NK-92 treated with Interleukin-12 subunit alpha and Interleukin-12 subunit beta, amount 100 ng/mL, for 24 hours (cell line): ENCODE measurements around the gene PIP5K1A.
"Not testable (repeated sequence)": the region's sequence is repeated elsewhere in the genome, so short reads cannot be mapped to it uniquely, and the experiment has no call there.

Experiments
- DNase-seq: peaks from one replicate; lab custom pipeline; 2025; lab: John Stamatoyannopoulos, UW

Gene PIP5K1A, protein sequence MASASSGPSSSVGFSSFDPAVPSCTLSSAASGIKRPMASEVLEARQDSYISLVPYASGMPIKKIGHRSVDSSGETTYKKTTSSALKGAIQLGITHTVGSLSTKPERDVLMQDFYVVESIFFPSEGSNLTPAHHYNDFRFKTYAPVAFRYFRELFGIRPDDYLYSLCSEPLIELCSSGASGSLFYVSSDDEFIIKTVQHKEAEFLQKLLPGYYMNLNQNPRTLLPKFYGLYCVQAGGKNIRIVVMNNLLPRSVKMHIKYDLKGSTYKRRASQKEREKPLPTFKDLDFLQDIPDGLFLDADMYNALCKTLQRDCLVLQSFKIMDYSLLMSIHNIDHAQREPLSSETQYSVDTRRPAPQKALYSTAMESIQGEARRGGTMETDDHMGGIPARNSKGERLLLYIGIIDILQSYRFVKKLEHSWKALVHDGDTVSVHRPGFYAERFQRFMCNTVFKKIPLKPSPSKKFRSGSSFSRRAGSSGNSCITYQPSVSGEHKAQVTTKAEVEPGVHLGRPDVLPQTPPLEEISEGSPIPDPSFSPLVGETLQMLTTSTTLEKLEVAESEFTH

DNA sequence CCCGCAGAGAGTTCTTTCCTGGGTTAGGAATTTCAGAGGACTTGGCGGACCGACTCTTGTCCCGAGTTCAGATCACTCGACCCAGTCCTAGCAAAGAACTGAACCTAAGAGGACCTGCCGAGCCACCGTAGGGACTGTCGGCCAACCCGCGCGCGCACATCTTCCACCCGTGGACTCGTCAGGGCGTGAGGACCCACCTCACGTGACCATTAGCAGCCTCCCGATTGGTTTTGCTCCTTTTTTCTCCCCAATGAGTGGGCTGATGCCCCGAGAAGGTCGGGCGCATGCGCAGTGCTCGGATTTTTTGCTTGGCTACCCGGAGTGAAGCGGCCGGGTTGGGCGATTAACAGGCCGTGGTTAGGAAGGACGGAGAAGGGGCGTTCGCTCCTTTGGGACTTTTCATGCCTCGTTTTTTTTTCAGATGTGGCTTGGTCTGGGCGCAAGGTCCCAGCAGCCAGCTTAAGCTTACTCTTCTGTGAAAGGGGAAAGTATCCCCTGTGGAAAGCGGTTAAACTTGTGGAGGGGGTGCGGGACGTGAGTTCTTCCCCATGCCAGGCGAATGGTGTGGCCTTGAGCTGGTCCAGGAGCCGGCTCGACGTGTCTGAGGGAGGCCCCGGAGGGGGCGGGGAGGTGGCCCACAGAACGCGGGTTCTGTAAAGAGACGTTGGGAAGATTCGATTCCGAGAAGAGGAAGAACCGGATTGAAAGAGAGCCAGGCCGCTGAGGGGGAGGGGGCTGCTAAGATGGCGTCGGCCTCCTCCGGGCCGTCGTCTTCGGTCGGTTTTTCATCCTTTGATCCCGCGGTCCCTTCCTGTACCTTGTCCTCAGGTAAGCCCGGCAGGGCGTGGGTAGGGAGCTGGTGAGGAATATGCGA is at the start of gene PIP5K1A:
PIP5K1A (plus strand) TSS at position 299 of the 874 bp plus-strand sequence; CDS start at position 744, 445 bp downstream.
- DNase-seq = peak; percentile 98

DNA sequence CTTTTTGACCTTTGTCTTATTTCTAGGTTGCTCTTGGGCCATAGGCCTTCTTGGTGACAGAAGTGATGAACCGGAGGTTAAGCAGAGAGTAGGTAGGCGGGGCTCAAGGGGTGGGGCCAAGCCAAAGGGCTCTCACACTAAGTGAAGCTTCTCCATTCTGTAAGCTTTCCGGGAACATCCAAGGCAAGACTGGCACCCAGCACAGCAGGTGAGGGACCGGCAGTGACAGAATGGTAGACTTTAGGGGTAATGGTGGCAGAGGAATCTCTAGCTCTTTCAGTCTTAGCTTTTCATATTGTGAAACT is 41.9 kb upstream of the PIP5K1A start, which contains the start of gene TNFAIP8L2:
TNFAIP8L2 (plus strand) TSS at position 135 of the 305 bp plus-strand sequence. CDS start 2,049 bp downstream, outside the sequence.
- DNase-seq = no peak

DNA sequence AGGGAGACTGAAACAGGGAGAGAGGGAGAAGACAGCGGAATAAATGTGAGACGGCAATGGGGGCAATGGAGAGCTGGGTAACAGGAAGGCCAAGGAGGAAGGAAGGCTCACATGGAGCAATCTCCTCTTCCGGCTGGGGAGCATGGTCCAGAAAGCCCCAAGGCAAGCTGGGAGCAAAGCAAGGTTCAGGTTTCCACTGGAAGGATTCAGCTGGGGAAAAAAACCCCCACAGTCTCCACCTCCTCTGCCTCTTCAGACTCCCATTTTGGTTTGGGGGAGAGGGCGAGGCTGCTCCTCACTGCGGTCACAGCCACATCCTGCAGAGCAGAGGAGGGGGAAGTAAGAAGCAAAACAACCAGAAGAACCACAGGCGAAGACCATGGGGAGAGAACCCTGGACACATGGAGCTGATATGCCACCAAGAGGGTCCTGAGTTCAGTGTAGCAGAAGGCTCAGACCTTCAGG is 41.3 kb upstream of the PIP5K1A start:
- DNase-seq = no peak

DNA sequence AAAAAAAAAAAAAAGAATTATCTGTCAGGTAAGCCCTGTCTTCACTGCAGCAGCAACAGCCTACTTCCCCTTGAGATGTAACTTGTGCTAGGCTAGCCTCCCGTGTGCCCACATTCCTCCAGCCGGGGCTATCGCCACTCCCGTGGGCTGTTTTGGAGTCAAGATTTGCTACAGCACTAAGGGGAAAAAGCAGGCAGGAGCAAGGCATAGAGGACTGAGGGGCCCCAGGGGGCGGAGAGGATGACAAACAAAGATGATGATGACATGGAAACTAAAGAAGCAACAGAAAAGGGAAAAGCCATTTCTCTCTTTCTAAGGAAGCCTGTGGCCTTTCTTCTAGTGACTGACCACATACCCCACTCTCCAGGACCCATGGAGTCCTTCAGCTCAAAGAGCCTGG is 40.0 kb upstream of the PIP5K1A start:
- DNase-seq = no peak

DNA sequence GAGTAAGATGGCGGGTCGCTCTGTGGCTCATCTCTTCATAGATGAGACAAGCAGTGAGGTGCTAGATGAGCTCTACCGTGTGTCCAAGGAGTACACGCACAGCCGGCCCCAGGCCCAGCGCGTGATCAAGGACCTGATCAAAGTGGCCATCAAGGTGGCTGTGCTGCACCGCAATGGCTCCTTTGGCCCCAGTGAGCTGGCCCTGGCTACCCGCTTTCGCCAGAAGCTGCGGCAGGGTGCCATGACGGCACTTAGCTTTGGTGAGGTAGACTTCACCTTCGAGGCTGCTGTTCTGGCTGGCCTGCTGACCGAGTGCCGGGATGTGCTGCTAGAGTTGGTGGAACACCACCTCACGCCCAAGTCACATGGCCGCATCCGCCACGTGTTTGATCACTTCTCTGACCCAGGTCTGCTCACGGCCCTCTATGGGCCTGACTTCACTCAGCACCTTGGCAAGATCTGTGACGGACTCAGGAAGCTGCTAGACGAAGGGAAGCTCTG is 39.6 kb upstream of the PIP5K1A start:
- no peak for DNase-seq

DNA sequence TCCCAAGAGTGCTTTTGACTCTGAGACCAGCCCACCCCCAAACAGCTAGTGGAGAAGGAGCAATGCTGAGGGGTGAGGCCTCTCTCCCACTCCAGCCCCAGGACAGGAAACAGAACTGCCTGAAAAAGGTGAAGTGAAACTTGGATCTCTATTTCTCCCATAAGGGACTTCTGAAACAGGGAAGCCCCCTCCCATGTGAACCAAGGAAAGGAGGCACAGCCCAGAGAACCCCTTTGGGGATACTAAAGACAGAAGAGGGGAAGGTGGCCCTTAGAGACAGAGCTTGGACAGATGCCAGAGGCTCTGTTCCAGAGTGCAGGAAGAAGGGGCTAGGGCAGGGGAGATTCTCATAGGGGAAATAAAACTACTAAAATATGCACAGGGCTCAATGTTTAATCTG is 39.0 kb upstream of the PIP5K1A start:
- DNase-seq = no peak

DNA sequence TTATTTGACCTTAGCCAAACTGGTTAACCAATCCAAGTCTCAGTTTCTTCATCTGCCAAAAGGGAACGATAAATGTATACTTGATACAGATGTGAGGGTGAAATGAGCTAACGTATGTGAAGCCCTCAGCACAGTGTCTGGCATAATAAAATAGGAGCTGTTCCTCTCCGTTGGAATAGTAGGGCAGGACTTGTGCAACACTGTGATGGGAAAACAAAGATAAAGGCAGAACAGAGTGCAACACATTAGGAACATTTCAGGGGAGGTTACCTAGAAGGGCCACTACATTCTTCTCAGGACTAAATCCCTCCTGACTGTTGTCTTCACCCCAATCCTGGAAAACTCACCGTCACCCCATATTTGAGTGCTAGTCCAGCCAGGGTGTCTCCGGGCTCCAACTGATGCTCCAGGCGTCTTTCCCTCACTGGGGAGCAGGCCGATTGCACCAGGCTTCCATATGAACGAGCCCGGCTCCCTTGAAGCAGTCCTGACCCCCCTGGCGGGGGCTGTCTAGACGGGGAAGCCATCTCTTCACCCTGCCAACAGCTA is 33.5 kb upstream of the PIP5K1A start:
- DNase-seq = no peak

DNA sequence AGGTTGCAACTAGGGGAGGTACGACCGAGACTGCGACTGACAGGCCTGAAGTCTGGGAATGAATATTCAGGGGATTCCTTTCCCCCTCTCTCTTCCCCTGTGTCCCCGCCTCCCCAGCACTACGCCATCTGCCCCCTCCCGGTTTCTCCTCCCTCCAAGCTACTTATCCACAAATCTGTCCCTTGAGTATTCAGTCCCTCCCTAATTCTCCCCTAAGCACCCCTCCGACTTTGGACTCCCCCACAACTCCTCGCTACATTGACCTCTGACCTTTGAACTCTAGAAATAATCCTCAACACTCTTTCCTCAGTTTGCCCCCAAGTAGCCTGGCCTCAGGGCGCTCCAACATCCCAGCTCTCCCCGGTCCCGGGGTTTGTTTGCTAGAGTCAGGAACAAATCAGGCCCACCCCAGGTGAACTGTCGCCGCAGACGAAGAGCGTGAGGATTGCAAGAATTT is 33.0 kb upstream of the PIP5K1A start:
- no peak for DNase-seq

DNA sequence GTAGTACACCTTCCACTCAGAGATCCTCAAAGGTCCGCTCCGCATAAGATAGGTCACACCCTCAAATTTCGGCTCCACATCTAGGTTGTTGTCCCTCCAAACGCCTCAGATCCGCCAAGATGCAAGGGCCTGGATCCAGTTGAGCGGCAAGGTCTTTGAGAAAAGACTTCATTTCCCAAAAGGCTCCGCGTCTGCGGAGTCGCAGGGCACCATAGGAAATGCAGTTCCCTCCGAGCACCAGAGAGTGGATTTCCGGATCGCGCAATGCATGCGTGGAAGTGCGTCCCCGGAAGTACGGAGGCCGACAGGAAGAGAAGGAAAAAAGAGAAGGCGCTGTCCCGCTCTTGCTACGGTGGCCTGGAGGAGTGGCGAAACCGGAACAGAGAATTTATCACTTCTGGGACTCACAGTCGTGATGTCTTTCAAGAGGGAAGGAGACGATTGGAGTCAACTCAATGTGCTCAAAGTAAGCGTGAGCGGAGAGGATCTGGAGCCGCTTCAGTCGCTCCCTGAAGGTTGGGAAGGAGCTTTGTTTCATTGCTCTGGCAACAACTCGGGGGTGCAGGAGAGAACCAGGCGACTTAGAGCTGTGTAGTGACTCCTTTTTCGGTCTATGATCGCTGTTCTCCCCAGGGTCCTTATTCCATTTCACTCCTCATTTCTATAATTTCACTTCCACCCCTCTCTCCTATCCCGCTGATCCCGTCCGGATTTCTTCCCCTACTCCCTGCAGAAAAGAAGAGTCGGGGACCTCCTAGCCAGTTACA is 32.4 kb upstream of the PIP5K1A start, which contains the start of the genes LYSMD1 and SCNM1:
LYSMD1 (minus strand) TSS at position 165 of the 767 bp plus-strand sequence. CDS start 644 bp downstream, outside the sequence.
SCNM1 (plus strand) TSS at position 407 of the 767 bp plus-strand sequence; CDS start at position 416, 9 bp downstream.
- peak; percentile 94 for DNase-seq

DNA sequence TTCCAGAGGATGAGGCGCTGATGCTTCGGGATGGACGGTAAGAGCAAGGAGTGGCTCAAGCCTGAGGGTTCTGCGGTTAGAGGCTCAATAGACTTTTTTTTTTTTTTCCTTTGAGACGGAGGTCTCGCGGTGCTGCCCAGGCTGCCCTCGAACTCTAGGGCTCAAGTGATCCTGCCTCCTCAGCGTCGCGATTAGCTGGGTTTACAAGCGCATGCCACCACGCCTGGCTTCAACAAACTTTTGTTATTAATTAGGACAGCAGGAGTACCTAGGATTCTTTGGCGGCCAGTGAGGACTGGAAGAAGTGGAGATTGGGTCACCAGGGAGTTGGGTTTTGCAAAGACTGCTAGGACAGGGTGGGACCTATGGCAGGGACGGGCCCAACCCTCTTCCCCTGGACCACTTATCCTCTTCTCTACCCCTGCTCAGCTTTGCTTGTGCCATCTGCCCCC is 31.8 kb upstream of the PIP5K1A start:
- DNase-seq = no peak

DNA sequence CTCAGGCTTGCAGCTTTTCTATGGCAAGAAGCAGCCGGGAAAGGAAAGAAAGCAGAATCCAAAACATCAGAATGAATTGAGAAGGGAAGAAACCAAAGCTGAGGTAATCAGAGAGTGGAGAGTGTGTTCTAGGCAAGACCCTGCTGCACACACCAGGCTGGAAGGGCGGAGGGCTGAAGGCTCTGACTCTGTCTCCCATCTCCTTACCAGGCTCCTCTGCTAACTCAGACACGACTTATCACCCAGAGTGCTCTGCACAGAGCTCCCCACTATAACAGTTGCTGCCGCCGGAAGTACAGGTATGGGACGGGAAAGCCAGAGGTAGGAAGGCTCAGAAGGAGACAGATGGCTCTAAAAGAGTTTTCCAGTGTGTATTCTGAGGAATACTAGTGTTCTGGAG is 31.2 kb upstream of the PIP5K1A start:
- no peak for DNase-seq

DNA sequence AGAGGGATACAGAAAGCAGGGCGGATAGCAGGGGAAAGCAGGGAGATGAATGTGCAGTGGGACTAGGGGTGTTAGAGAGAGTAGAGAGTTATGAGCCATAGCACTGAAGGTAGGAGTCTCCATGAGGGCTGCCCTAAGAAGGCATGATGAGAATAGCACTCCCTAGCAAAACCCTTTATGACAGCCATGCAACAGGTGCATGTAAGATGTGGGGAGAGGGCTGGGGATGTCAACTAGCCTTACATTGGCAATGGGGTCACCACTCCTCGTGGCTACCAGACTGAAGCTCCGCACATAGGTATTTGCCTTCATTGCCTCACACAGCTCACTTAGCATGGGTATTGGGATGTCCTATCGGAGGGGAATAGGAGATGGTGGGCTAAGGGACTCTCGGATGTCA is 27.2 kb upstream of the PIP5K1A start:
- DNase-seq = no peak

DNA sequence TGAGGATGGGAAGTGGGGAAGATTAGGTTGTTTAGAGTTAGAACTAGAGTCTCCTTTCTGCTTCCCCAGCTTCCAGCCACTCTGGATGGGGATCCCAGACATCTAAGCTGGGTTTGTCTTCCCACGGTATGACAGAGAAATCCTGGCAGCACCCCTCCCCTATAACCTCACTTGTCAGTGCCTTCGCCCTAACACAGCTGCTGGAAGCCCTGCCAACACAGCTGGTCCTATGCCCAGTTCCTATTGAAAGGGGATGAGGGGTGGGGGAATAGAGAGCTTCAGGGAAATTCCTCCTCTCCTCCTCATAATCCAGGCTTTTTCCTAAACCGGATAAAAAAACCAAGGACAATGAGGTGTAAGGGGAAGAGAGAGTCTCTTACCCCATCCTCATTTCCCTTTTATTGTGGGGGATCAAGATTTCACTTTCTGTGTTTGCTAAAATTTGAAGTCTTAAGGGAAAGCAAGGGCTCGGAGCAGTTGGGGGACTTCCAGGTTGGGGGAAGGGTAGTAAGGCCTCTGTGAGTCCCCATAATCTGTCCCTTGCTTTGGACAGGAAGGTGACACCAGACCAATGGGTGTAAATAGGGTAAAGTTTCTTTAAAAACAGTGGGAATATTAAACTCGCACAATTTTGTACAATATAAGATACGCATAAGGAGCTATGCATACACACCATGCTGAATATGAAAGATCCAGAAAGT is 23.2 kb upstream of the PIP5K1A start:
- no peak for DNase-seq

DNA sequence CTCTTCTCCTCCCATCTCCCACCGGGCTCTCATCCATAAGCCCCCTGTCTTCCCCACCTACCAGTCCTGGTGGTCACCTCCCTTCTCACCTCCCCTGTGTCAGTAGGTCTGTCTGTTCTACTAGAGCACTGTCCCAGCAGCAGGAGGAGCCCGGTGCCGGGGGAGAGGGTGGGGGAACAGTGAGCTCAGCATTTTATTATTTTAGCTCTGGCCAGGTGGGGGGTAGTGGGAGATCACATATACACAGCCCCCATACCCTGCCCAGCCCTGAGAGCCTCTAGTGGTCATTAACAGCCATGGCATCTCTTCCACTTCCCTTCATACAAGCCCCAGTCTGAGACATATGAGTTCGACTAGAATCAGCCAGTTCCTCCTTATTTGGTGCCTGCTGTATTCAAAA is 22.5 kb upstream of the PIP5K1A start, which contains the start of gene TMOD4:
TMOD4 (minus strand) TSS at position 119 of the 400 bp plus-strand sequence. CDS start 1,106 bp downstream, outside the sequence.
- DNase-seq = no peak

DNA sequence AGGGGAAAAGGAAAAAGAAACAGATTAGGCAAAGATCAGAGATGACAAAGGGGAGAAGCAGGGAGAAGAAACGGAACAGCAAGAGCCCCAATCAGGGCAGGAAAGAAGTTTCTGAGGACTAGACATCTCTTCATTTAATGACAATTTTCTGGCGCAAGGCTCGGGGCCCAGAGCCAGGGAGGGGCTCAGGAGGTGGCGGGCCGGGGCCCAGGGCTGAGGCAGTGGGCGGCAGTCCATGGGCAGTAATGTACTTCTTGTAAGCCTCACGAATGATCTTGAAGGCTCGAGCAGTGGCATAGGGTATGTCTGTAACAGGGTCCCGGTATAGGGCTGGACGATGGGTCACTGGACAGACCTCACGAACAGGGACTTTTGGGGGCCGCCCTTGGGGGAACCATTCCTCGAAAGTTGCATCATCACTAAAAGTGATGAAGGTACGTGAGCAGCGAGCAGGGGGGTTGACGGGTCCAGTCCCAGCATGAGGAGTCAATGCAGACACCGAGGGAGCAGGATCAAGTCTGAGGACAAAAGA is 21.8 kb upstream of the PIP5K1A start:
- no peak for DNase-seq

DNA sequence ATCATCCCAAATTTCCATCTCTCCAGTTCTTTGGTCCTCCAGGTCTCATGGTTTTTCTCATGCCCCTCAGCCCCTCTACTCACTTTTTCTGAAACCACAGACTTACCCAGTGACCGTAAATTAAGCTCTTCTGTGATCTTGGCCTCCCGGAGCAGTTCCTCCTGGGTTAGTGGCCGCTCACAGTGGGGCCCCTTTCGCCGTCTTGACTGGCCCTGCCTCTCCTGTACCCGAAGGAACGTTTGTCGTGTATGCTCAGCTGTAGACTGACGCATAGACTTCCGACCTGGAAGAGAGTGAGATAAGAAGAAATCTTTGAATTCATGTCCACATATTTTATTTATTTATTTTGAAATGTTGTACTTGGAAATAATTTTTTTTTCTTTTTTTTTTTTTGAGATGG is 14.1 kb upstream of the PIP5K1A start:
- no peak for DNase-seq

DNA sequence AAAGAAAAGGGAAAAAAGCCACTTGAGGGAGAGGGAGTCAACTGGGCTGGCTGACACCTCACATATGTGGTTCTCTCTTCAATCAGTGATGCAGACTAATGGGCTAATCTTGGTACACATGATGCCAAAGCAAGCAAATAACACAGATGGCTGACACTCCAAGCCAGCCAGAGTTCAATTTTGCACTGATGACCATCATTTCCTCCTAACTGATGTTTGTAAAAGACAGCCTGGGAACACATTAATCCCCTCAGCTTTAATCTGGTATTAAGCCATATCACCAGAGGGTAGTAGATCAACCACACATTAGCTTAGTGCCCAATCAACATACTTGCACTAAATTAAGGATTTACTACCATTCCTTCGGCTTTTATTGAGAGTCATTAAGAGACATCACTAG is 11.1 kb upstream of the PIP5K1A start:
- no peak for DNase-seq

DNA sequence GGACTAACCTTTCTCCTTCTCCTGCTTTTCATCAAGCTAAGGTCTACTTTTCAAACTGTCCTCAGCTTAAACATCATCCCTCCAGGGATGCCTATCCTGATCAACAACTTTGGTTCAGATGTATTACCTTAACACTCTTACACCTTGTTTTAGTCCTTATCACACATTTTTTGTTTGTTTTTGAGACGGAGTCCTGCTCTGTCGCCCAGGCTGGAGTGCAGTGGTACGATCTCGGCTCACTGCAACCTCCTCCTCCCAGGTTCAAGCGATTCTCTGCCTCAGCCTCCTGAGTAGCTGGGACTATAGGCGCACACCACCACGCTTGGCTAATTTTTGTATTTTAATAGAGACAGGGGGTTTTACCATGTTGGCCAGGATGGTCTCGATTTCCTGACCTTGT is 9.7 kb upstream of the PIP5K1A start:
- DNase-seq = not testable (repeated sequence)

DNA sequence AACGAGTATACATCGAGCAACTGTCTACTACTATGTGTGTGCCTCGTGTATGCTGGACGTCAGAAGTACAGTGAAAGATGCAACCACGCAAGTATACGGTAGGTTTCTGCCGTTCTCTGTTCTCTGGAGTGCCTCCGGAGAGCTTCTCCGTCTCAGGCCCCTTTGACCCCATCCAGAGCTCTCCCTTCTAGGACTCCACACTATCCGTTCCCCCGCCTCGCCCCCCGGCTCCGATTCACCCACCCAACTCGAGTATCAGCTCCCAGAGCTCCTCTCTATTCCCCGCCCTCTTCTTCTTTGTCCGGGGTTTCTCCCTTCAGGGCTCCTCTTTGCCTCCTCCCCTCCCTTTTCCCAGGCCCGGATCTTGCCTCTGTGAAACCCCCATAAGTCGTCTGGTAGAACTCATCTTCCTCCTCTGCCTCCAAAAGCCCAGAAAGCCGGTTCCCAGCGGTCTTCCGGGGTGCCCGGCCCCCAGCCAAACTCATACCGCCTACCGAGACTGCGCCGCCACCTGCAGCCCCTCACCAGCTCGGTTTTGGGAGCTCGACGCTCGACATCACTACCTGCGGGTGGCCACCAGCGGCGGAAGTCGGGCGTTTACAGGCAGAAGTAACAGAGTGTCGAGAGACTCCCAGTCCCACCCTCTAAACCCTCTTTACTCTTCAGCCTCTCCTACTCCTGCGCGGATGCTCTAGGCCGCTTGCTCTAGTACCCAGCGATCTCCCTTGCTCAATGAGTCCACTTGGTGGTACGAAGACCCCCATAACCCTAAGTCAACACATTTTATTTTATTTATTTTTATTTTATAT is 8.5 kb upstream of the PIP5K1A start, which contains the start of gene VPS72:
VPS72 (minus strand) TSS at position 561 of the 809 bp plus-strand sequence; CDS start at position 485, 76 bp downstream.
- peak; percentile 75 for DNase-seq
